Mesothelial cell of epicardium (in vitro differentiated cells): ENCODE measurements around the gene MAPK4. TPM values are rescaled to one million over a fixed set of nuclear protein-coding genes. Genes with fewer than 3 reads are reported as not detected.
"Not testable (repeated sequence)": the region's sequence is repeated elsewhere in the genome, so short reads cannot be mapped to it uniquely, and the experiment has no call there.

Experiments
- DNase-seq, 2 experiments: peaks; one replicate each; pipeline ENCODE4 v3.0.0; 2021; ENCODE audit warnings: low spot score in 2 of 2; ENCODE audit not compliant: unreplicated experiment in 2 of 2
- H3K27ac Mint-ChIP-seq: 2 replicates; pipeline ENCODE4 v1.8.0; 2021; ENCODE audit warnings: mixed read lengths
- H3K27me3 Mint-ChIP-seq: 2 replicates; pipeline ENCODE4 v1.8.0; 2021; ENCODE audit warnings: low read depth, mixed read lengths
- H3K36me3 Mint-ChIP-seq: 2 replicates; pipeline ENCODE4 v1.8.0; 2021; ENCODE audit warnings: mixed read lengths
- H3K4me1 Mint-ChIP-seq: 2 replicates; pipeline ENCODE4 v1.8.0; 2021; ENCODE audit warnings: mixed read lengths
- H3K4me3 Mint-ChIP-seq: 2 replicates; pipeline ENCODE4 v1.8.0; 2021; ENCODE audit warnings: mild to moderate bottlenecking, moderate library complexity, mixed read lengths
- H3K9me3 Mint-ChIP-seq: 2 replicates; pipeline ENCODE4 v1.8.0; 2021; ENCODE audit warnings: mixed read lengths
- total RNA-seq: library from RNA; stranded (reverse); gene quantifications from 3 replicates; pipeline ENCODE4 v1.2.1, GENCODE V29; 2021
- TF ChIP-seq, protein P1 (sequence below): fragments of 200-600 bp; sonication (generic); IDR thresholded peaks from one replicate; pipeline ENCODE4 v1.5.0; 2021; ENCODE audit warnings: antibody characterized with exemption; ENCODE audit not compliant: unreplicated experiment

MAPK4 gene
- total RNA-seq, 1 donor from 2014 or later, result 6.3 TPM

DNA sequence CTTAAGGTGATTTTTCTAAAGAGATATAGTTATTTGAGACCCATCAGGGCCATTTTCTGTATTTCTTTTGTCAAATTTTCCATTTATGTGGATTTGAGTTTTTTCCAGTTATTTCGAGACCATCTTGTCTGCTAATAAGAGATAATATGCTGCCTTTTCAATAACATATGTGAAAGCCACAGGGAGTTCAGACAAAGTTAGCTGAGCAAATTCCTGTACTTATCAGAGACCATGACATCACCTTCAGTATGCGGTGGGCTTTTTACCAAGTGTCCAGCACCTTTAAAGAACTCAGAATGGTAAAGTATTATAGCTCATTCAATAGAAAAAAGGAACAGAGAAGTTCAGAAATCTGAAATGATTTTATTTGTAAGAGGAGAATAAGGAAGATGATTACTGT lies 11.7 kb downstream of the MAPK4 start:
- TF ChIP-seq, protein P1, sequence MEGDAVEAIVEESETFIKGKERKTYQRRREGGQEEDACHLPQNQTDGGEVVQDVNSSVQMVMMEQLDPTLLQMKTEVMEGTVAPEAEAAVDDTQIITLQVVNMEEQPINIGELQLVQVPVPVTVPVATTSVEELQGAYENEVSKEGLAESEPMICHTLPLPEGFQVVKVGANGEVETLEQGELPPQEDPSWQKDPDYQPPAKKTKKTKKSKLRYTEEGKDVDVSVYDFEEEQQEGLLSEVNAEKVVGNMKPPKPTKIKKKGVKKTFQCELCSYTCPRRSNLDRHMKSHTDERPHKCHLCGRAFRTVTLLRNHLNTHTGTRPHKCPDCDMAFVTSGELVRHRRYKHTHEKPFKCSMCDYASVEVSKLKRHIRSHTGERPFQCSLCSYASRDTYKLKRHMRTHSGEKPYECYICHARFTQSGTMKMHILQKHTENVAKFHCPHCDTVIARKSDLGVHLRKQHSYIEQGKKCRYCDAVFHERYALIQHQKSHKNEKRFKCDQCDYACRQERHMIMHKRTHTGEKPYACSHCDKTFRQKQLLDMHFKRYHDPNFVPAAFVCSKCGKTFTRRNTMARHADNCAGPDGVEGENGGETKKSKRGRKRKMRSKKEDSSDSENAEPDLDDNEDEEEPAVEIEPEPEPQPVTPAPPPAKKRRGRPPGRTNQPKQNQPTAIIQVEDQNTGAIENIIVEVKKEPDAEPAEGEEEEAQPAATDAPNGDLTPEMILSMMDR, result no peak
- Mint-ChIP-seq H3K4me1 (peaks cover 3% of the 10 kb centered on the region), H3K27me3 (no peaks in the 10 kb centered on the region), H3K4me3 (no peak overlapping the region), H3K9me3 (peaks cover 11% of the 10 kb centered on the region), H3K27ac (no peak overlapping the region), H3K36me3 (peaks cover 8% of the 10 kb centered on the region)
- no peak for DNase-seq

DNA sequence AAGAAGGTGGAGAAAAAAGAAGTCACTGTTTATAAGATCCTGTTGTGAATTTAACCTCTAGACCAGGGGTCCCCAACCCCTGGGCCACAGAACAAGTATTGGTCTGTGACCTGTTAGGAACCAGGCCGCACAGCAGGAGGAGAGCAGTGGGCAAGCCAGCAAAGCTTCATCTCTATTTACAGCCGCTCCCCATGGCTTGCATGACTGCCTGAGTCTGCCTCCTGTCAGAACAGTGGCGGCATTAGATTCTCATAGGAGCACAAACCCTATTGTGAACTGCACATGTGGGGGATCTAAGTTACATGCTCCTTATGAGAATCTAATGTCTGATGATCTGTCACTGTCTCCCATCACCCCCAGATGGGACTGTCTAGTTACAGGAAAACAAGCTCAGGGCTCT lies 13.3 kb downstream of the MAPK4 start:
- not testable (repeated sequence) for H3K4me1 Mint-ChIP-seq, H3K27me3 Mint-ChIP-seq, DNase-seq

DNA sequence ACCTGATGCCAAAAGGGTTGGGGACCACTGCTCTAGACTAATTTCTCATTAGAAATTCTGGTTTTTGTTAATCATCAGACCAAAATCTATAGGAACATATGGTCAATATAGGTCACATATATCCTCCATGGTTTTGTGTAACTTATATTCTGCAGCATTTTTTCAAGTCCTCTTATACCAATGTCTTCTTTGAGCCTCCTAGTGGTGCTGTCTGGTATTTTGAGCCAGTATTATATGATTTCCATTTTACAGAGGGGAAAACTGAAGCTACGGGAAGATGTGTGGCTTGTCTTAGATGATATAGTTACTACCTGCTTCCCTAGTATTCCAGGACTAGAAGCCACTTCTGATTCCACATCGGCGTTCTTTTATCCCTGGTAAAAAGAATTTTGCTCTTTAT lies 13.8 kb downstream of the MAPK4 start:
- DNase-seq, result no peak
- TF ChIP-seq, protein P1, result no peak
- H3K27me3 Mint-ChIP-seq, result no peaks in the 10 kb centered on the region
- H3K36me3 Mint-ChIP-seq, result peaks cover 5% of the 10 kb centered on the region
- H3K4me3 Mint-ChIP-seq, result no peak overlapping the region
- H3K4me1 Mint-ChIP-seq, result peaks cover 3% of the 10 kb centered on the region
- no peak overlapping the region for H3K27ac Mint-ChIP-seq
- H3K9me3 Mint-ChIP-seq, result peaks cover 8% of the 10 kb centered on the region

More for the DNA sequence above, 13.3 kb downstream of the MAPK4 start:
- not testable (repeated sequence) for H3K9me3 Mint-ChIP-seq, H3K36me3 Mint-ChIP-seq, H3K27ac Mint-ChIP-seq, H3K4me3 Mint-ChIP-seq

DNA sequence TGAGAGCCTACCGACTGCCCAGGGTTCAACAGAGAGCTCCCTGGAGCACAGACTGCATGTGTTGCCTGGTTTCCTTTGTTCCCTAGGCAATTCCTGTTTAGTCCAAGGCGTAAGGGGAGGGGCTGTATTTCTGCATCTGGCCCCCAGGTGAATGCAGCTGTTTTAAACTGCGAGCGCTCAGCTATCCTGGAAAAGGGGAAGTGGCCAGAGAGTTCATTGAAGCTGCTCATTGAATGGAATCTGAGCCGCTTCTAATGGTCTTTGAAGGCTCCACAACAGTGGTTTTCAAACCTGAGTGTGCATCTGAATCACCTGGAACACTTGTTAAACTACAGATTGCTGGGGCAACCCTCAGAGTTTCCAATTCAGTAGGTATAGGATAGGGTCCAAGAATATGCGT lies 18.1 kb downstream of the MAPK4 start:
- Mint-ChIP-seq H3K36me3 (no peaks in the 10 kb centered on the region), H3K4me3 (no peak overlapping the region), H3K4me1 (no peaks in the 10 kb centered on the region), H3K9me3 (peaks cover 4% of the 10 kb centered on the region), H3K27ac (no peak overlapping the region), H3K27me3 (no peaks in the 10 kb centered on the region)
- no peak for DNase-seq
- TF ChIP-seq, protein P1, result no peak

DNA sequence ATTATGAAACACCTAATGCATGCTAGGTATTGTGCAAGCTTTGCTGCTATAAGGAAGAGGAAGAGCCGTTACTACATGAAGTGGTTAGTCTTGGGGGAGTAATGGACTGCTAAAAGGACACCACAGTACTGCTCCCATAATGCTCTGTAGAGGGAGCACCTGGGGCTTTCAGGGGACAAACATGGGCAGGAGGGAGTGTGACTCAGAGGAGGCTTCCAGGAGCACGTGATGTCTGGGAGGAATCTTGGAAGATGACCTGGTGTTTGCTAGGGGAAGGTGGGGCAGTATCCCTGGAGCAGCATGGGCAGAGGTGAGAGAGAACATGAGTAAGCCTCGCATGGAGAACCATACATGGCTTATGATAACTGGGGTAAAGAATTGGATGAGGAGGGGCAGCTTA lies 18.8 kb downstream of the MAPK4 start:
- DNase-seq, result no peak
- H3K36me3 Mint-ChIP-seq, result no peaks in the 10 kb centered on the region
- H3K4me1 Mint-ChIP-seq, result no peaks in the 10 kb centered on the region
- H3K9me3 Mint-ChIP-seq, result peaks cover 4% of the 10 kb centered on the region
- TF ChIP-seq, protein P1, result no peak
- no peaks in the 10 kb centered on the region for H3K27me3 Mint-ChIP-seq
- no peak overlapping the region for H3K27ac Mint-ChIP-seq
- no peak overlapping the region for H3K4me3 Mint-ChIP-seq

DNA sequence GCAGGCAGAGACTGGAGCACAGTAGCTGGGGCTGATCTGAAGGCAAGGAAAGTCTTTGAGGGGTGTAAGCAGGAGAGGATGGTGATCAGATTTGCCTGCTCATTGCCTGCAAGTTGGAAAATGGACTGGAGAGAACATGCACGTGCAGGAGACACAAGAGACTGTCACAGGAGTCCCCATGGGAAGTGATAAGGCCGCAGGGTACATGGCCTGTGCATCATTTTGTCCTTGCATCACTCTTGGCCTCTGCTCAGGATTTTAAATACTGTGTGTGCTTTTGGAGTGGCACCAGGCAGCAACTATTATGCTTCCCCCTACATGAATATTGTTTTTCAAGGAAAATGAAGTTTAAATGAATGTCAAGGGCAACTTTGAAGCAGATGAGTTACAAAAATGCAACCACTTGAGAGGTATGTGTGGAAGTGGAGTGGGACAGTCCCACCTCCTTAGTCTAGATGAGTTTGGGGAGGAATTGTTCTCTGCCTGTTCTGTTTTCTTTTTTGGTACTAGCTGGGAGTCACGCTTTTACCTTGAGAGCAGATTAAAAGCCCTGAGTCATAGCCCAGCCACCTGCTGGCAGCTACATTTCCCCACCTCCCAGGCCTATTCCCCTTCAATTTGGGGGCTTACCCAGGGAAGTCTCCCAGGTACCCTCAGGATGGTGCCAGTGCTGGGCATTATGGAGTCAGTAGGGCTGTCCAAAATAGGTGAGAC lies 19.3 kb downstream of the MAPK4 start:
- Mint-ChIP-seq H3K27me3 (no peaks in the 10 kb centered on the region), H3K27ac (no peak overlapping the region), H3K4me1 (no peaks in the 10 kb centered on the region), H3K9me3 (peaks cover 4% of the 10 kb centered on the region), H3K4me3 (no peak overlapping the region), H3K36me3 (no peaks in the 10 kb centered on the region)
- no peak for DNase-seq
- TF ChIP-seq, protein P1, result no peak
